ENCODE results near the gene GBP6. TPM values are rescaled to one million over a fixed set of nuclear protein-coding genes. Genes with fewer than 3 reads are reported as not detected.
"Not testable (repeated sequence)": the region's sequence is repeated elsewhere in the genome, so short reads cannot be mapped to it uniquely, and the experiment has no call there.

Gene GBP6
- total and polyA plus RNA-seq, 11 donors, result 0.03 to 0.67 (median 0.13) TPM; not detected in 5

- no peak overlapping the region for H3K4me3 ChIP-seq
- no peaks in the 10 kb centered on the region for H3K27me3 ChIP-seq
- no peak overlapping the region for H3K27ac ChIP-seq
- DNase-seq (no peak), ATAC-seq (no peak)
- no peaks in the 10 kb centered on the region for H3K36me3 ChIP-seq
- TF ChIP-seq POLR2A (IDR thresholded peaks at IDR 0.05), result no peak
- TF ChIP-seq, protein P1, sequence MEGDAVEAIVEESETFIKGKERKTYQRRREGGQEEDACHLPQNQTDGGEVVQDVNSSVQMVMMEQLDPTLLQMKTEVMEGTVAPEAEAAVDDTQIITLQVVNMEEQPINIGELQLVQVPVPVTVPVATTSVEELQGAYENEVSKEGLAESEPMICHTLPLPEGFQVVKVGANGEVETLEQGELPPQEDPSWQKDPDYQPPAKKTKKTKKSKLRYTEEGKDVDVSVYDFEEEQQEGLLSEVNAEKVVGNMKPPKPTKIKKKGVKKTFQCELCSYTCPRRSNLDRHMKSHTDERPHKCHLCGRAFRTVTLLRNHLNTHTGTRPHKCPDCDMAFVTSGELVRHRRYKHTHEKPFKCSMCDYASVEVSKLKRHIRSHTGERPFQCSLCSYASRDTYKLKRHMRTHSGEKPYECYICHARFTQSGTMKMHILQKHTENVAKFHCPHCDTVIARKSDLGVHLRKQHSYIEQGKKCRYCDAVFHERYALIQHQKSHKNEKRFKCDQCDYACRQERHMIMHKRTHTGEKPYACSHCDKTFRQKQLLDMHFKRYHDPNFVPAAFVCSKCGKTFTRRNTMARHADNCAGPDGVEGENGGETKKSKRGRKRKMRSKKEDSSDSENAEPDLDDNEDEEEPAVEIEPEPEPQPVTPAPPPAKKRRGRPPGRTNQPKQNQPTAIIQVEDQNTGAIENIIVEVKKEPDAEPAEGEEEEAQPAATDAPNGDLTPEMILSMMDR (IDR thresholded peaks at IDR 0.05), result no peak
- 83 to 89% (median 85%) methylated on average over 9 of the region's 9 CpGs for WGBS, 4 donors
- H3K4me1 ChIP-seq, result peaks cover 0 to 16% (median 13%) of the 10 kb centered on the region in 12 donors
- intact Hi-C loops (cut with DNase I), result loop anchor here in 4 of 10 donors (5.0 to 10.0 kb wide), 3 partner anchors 90 to 368 kb away; no protein-coding TSS in a partner anchor
- no peaks in the 10 kb centered on the region for H3K9me3 ChIP-seq
Measured at GRCh38 chr1:89364954-89365550, 1.2 kb downstream of the GBP6 start.

DNA sequence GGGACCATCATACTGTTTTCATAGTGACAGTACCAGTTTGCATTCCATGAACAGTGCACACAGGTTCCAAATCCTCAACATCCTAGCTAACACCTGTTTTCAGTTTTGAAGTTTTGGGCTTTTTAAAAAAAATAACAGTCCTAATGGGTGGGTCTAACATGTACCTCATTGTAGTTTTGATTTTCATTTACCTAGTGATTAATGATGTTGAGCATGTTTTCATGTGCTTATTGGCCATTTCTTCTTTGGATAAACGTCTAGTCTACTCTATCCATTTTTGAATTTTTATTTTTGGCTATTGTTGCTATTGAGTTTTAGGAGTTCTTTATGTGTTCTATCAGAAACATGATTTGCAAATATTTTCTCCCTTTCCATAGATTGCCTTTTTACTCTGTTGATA lies 3.4 kb downstream of the GBP6 start:
- 50 to 92% (median 81%) methylated on average over 1 of the region's 1 CpG for WGBS, 4 donors
- no peak for ATAC-seq
- Histone ChIP-seq H3K36me3 (no peaks in the 10 kb centered on the region), H3K4me3 (no peak overlapping the region), H3K4me1 (peaks cover 0 to 16% (median 13%) of the 10 kb centered on the region in 12 donors), H3K27ac (no peak overlapping the region), H3K27me3 (no peaks in the 10 kb centered on the region), H3K9me3 (no peaks in the 10 kb centered on the region)
- TF ChIP-seq, protein P1 (IDR thresholded peaks at IDR 0.05), result no peak
- no peak for TF ChIP-seq POLR2A (IDR thresholded peaks at IDR 0.05)
- intact Hi-C loops (cut with DNase I), result loop anchor here in 3 of 10 donors (10.0 kb wide), 1 partner anchor 88 kb away; no protein-coding TSS in a partner anchor
- no peak for DNase-seq

DNA sequence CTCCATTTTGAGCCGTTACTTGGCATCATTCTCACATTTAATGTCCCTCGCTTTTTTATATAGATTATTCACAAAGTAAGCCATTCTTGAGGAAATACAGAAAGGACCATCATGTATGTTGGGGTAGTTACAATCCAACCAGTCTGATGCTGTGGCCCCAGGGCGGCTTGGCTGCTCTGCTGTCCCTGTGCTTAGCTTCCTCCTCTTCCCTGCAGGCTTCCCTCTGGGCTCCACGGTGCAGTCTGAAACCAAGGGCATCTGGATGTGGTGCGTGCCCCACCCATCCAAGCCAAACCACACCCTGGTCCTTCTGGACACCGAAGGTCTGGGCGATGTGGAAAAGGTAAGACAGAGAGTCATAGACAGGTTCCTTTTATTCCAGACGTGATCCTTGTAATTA lies 5.5 kb downstream of the GBP6 start:
- intact Hi-C loops (cut with DNase I), result loop anchor here in 3 of 10 donors (10.0 kb wide), 1 partner anchor 85 kb away; no protein-coding TSS in a partner anchor
- DNase-seq (no peak), ATAC-seq (no peak)
- WGBS, 4 donors, result 92 to 96% (median 94%) methylated on average over 8 of the region's 8 CpGs
- H3K4me1 ChIP-seq, result peaks cover 0 to under 1% (median 0%) of the 10 kb centered on the region in 12 donors
- no peak for TF ChIP-seq POLR2A (IDR thresholded peaks at IDR 0.05)
- TF ChIP-seq, protein P1 (IDR thresholded peaks at IDR 0.05), result no peak
- H3K27ac ChIP-seq, result no peak overlapping the region
- no peaks in the 10 kb centered on the region for H3K9me3 ChIP-seq
- H3K27me3 ChIP-seq, result no peaks in the 10 kb centered on the region
- no peak overlapping the region for H3K4me3 ChIP-seq
- no peaks in the 10 kb centered on the region for H3K36me3 ChIP-seq

DNA sequence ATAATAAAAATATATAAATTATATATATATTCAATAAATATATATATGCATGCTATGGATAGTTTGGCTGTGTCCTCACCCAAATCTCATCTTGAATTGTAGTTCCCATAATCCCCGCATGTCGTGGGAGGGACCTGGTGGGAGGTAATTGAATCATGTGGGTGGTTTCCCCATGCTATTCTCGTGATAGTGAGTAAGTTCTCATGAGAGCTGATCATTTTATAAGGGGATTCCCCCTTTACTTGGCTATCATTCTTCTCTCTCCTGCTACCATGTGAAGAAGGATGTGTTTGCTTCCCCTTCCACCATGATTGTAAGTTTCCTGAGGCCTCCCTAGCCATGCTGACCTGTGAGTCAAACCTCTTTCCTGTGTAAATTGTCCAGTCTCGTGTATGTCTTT lies 10.0 kb downstream of the GBP6 start:
- H3K27me3 ChIP-seq; ATAC-seq; H3K27ac ChIP-seq; H3K36me3 ChIP-seq; H3K4me1 ChIP-seq; intact Hi-C loops (cut with DNase I); H3K4me3 ChIP-seq; H3K9me3 ChIP-seq; DNase-seq: not testable (repeated sequence)
- WGBS, 4 donors, result 85 to 92% (median 89%) methylated on average over 4 of the region's 4 CpGs

- Histone ChIP-seq H3K4me1 (no peaks in the 10 kb centered on the region), H3K27ac (no peak overlapping the region), H3K9me3 (no peaks in the 10 kb centered on the region), H3K27me3 (no peaks in the 10 kb centered on the region), H3K36me3 (no peaks in the 10 kb centered on the region), H3K4me3 (no peak overlapping the region)
- ATAC-seq (no peak), DNase-seq (no peak)
- intact Hi-C loops (cut with DNase I), result no loop called here
- TF ChIP-seq, protein P1 (IDR thresholded peaks at IDR 0.05), result no peak
- no peak for TF ChIP-seq POLR2A (IDR thresholded peaks at IDR 0.05)
Measured at GRCh38 chr1:89378001-89378400, 14.1 kb downstream of the GBP6 start.

Data from heart left ventricle (tissue), 16 donors.